Measurements from ENCODE around the gene ALKBH2.

DNA sequence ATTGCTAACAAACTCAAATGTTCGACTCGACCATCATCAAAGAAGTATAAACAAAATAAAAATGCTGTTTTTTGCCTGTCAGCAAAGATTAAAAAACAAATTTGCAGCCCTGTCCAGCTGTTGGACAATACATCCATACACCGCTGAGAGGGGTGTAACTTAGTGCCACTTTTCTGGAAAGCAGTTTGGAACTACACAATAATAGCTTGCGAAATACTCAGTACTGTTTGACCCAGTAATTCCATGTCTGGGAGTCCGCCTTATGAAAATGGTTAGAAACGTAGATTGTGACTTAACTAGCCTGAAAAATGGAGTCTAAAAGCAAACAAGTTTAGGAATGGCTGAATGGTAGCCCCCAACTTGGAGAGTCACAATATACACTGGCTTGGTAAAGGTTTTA lies 34.5 kb downstream of the ALKBH2 start:
- TF ChIP-seq, protein P1, sequence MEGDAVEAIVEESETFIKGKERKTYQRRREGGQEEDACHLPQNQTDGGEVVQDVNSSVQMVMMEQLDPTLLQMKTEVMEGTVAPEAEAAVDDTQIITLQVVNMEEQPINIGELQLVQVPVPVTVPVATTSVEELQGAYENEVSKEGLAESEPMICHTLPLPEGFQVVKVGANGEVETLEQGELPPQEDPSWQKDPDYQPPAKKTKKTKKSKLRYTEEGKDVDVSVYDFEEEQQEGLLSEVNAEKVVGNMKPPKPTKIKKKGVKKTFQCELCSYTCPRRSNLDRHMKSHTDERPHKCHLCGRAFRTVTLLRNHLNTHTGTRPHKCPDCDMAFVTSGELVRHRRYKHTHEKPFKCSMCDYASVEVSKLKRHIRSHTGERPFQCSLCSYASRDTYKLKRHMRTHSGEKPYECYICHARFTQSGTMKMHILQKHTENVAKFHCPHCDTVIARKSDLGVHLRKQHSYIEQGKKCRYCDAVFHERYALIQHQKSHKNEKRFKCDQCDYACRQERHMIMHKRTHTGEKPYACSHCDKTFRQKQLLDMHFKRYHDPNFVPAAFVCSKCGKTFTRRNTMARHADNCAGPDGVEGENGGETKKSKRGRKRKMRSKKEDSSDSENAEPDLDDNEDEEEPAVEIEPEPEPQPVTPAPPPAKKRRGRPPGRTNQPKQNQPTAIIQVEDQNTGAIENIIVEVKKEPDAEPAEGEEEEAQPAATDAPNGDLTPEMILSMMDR (IDR thresholded peaks at IDR 0.05), result peak in 1 of 4 donors; percentile 14
- TF ChIP-seq POLR2A (IDR thresholded peaks at IDR 0.05), result no peak
